ENCODE results near the gene MED26. TPM values are rescaled to one million over a fixed set of nuclear protein-coding genes. Genes with fewer than 3 reads are reported as not detected.
A peak's percentile ranks its signal among the peaks of the same experiment; 100 is the strongest.

The MED26 gene
- total RNA-seq, 2 donors from 2014 or later, result 10.8 to 11.8 TPM

GRCh38 chr19:16611121-16611520 lies 16.9 kb downstream of the MED26 start:
- H3K9me3 ChIP-seq (ENCODE audit: control insufficient read depth, low read length), result no peaks in the 10 kb centered on the region
- H3K27me3 Mint-ChIP-seq (ENCODE audit: insufficient read depth), result no peaks in the 10 kb centered on the region
- no peaks in the 10 kb centered on the region for H3K36me3 ChIP-seq (ENCODE audit: control insufficient read depth, insufficient read depth, low read length)
- H3K9ac ChIP-seq (ENCODE audit: extremely low read depth, low read length, poor library complexity, severe bottlenecking), result no peak overlapping the region
- no peak for DNase-seq
- no peak overlapping the region for H3K27ac Mint-ChIP-seq
- H3K36me3 Mint-ChIP-seq (ENCODE audit: low read depth), result no peaks in the 10 kb centered on the region
- H3K4me3 Mint-ChIP-seq, result no peak overlapping the region
- no peaks in the 10 kb centered on the region for H3K9me3 Mint-ChIP-seq
- no peaks in the 10 kb centered on the region for H3K4me1 ChIP-seq (ENCODE audit: control insufficient read depth, insufficient read depth, low read length)
- peaks cover 13% of the 10 kb centered on the region for H3K4me1 Mint-ChIP-seq
- TF ChIP-seq, protein P1, sequence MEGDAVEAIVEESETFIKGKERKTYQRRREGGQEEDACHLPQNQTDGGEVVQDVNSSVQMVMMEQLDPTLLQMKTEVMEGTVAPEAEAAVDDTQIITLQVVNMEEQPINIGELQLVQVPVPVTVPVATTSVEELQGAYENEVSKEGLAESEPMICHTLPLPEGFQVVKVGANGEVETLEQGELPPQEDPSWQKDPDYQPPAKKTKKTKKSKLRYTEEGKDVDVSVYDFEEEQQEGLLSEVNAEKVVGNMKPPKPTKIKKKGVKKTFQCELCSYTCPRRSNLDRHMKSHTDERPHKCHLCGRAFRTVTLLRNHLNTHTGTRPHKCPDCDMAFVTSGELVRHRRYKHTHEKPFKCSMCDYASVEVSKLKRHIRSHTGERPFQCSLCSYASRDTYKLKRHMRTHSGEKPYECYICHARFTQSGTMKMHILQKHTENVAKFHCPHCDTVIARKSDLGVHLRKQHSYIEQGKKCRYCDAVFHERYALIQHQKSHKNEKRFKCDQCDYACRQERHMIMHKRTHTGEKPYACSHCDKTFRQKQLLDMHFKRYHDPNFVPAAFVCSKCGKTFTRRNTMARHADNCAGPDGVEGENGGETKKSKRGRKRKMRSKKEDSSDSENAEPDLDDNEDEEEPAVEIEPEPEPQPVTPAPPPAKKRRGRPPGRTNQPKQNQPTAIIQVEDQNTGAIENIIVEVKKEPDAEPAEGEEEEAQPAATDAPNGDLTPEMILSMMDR (conservative IDR thresholded peaks at IDR 0.05), result no peak
- 93 to 100% methylated on average over 4 to 6 of the region's 6 CpGs for WGBS, 2 experiments (ENCODE audit: insufficient coverage in 1 of 2, insufficient read length in 1 of 2)
- H3K27me3 ChIP-seq (ENCODE audit: control insufficient read depth, insufficient read depth, low read length, poor library complexity, severe bottlenecking), result no peaks in the 10 kb centered on the region
- H3K4me3 ChIP-seq (ENCODE audit: low read length), result no peak overlapping the region
- H3K27ac ChIP-seq (ENCODE audit: low read depth, low read length), result no peak overlapping the region

- 94 to 100% methylated on average over 3 to 5 of the region's 5 CpGs for WGBS, 2 experiments (ENCODE audit: insufficient coverage in 1 of 2, insufficient read length in 1 of 2)
- no peaks in the 10 kb centered on the region for H3K36me3 Mint-ChIP-seq (ENCODE audit: low read depth)
- no peak for DNase-seq
- TF ChIP-seq, protein P1 (conservative IDR thresholded peaks at IDR 0.05), result no peak
- H3K9me3 Mint-ChIP-seq, result no peaks in the 10 kb centered on the region
- no peak overlapping the region for H3K4me3 Mint-ChIP-seq
- Histone ChIP-seq H3K36me3 (ENCODE audit: control insufficient read depth, insufficient read depth, low read length) (peaks cover 5% of the 10 kb centered on the region), H3K4me3 (ENCODE audit: low read length) (no peak overlapping the region), H3K4me1 (ENCODE audit: control insufficient read depth, insufficient read depth, low read length) (no peaks in the 10 kb centered on the region), H3K27me3 (ENCODE audit: control insufficient read depth, insufficient read depth, low read length, poor library complexity, severe bottlenecking) (no peaks in the 10 kb centered on the region), H3K9me3 (ENCODE audit: control insufficient read depth, low read length) (no peaks in the 10 kb centered on the region), H3K9ac (ENCODE audit: extremely low read depth, low read length, poor library complexity, severe bottlenecking) (no peak overlapping the region), H3K27ac (ENCODE audit: low read depth, low read length) (no peak overlapping the region)
- no peak overlapping the region for H3K27ac Mint-ChIP-seq
- H3K27me3 Mint-ChIP-seq (ENCODE audit: insufficient read depth), result no peaks in the 10 kb centered on the region
- peaks cover 7% of the 10 kb centered on the region for H3K4me1 Mint-ChIP-seq
Observed at GRCh38 chr19:16609511-16610200, 18.3 kb downstream of the MED26 start.

DNA sequence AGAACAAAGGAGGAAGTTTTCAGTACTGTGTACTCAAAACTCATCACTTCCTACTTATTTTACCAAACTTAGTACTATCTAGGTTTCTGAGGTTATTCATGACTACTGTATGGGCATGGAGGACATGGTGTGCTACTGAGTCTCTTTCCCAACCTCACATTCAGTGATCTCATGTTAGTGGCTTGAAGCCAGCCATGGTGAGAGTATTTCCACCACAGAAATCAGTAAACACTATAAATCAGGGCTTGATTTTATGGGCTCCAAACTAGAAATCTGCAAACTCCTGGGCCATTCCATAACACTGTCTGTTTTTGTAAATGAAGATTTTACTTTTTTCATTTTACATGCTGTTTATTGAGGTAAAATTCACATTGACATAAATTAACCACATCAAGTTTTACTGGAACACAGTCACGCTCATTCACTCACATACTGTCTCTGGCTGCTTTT lies 19.7 kb downstream of the MED26 start:
- Histone ChIP-seq H3K9ac (ENCODE audit: extremely low read depth, low read length, poor library complexity, severe bottlenecking) (no peak overlapping the region), H3K27me3 (ENCODE audit: control insufficient read depth, insufficient read depth, low read length, poor library complexity, severe bottlenecking) (no peaks in the 10 kb centered on the region), H3K36me3 (ENCODE audit: control insufficient read depth, insufficient read depth, low read length) (peaks cover 5% of the 10 kb centered on the region), H3K4me3 (ENCODE audit: low read length) (no peak overlapping the region), H3K4me1 (ENCODE audit: control insufficient read depth, insufficient read depth, low read length) (no peaks in the 10 kb centered on the region), H3K27ac (ENCODE audit: low read depth, low read length) (no peak overlapping the region), H3K9me3 (ENCODE audit: control insufficient read depth, low read length) (no peaks in the 10 kb centered on the region)
- Mint-ChIP-seq H3K4me1 (peaks cover 7% of the 10 kb centered on the region), H3K36me3 (ENCODE audit: low read depth) (no peaks in the 10 kb centered on the region), H3K4me3 (no peak overlapping the region), H3K27me3 (ENCODE audit: insufficient read depth) (no peaks in the 10 kb centered on the region), H3K9me3 (no peaks in the 10 kb centered on the region), H3K27ac (peak overlapping the region; percentile 48)
- TF ChIP-seq, protein P1 (conservative IDR thresholded peaks at IDR 0.05), result no peak
- DNase-seq, result no peak
- 92 to 100% methylated on average over 1 of the region's 1 CpG for WGBS, 2 experiments (ENCODE audit: insufficient coverage in 1 of 2, insufficient read length in 1 of 2)

Data from endodermal cell (in vitro differentiated cells).